Kasumi-1 (cell line): Measurements from ENCODE around the gene CLDN20.

Experiments used
- DNase-seq, 2 experiments: peaks; one replicate each; lab custom pipeline; 2025; lab: John Stamatoyannopoulos, UW

The CLDN20 gene

DNA sequence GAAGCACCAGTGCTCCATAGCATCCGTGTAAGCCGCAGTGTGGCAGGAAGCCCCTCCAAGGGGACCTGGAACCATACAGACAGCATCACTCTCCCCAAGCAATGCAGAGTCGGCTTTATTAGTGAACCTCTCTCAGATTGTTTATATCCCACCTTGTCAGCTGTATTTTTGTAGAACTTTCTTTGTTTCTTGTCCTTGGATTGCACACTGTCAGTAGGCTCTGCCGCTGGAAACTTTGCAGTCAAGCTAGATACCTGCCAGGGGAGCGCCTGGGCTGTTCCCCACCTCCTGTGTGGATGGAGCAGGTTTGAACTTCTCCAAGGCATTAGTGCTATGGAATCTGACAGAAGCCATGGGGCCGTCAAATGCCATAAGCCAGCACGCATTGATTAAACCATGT lies 18.6 kb upstream of the CLDN20 start:
- DNase-seq, result no peak

DNA sequence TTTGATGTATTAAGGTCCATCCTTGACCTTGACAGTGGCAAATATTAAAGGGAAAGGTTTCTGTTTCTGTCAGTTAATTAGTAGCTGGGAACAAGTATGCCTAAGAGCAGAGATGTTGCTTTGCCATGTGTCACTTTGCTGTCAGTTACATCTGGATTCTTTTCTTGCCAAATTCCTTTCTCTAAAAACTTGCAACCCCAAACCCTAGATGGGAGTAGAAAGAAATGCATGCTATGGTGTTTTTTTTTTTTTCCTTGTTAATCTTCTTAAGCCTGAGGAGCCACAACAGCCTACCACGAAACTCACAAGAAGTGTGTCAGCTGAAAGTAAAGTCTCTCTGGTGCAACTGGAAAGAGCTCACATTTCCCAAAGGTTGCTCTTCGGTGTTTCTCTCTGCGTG lies 18.0 kb upstream of the CLDN20 start:
- DNase-seq, result no peak

DNA sequence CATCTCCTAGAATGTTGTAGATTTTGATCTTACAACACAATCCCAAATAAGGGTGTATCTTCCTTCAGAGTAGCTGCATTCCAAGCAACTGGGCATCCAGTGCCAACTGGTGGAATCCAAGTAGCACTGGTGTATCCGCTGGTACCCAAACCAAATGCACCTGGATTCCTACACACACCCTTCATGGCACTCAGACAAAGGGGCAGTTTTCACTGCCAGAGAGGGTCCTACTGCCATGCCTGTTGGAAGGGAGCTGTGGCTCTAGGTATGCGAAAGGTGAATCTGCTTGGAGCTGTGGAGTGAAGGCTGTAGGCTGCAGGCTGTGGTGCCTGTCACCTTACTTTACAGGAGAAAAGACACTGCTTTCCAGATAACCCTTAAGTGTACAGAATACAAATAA lies 17.0 kb upstream of the CLDN20 start:
- no peak for DNase-seq

DNA sequence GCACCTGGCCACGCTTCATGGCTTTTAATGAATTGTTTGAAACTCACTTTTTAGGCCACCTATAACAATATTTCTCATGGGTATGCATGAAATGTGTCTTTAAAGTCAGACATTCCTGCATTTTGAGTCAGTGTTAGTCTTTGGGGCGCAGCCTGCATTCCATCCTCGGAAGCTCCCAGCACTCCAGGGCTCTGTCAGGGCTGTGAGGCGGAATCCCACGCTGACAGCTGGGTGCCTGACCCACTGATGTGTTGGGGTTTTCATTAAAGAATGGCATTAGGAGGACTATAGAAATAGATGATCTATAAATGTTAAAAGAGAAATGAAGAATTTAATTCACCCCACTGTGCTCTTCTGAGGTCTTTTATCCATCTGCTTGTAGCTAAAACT lies 16.2 kb upstream of the CLDN20 start:
- no peak for DNase-seq

DNA sequence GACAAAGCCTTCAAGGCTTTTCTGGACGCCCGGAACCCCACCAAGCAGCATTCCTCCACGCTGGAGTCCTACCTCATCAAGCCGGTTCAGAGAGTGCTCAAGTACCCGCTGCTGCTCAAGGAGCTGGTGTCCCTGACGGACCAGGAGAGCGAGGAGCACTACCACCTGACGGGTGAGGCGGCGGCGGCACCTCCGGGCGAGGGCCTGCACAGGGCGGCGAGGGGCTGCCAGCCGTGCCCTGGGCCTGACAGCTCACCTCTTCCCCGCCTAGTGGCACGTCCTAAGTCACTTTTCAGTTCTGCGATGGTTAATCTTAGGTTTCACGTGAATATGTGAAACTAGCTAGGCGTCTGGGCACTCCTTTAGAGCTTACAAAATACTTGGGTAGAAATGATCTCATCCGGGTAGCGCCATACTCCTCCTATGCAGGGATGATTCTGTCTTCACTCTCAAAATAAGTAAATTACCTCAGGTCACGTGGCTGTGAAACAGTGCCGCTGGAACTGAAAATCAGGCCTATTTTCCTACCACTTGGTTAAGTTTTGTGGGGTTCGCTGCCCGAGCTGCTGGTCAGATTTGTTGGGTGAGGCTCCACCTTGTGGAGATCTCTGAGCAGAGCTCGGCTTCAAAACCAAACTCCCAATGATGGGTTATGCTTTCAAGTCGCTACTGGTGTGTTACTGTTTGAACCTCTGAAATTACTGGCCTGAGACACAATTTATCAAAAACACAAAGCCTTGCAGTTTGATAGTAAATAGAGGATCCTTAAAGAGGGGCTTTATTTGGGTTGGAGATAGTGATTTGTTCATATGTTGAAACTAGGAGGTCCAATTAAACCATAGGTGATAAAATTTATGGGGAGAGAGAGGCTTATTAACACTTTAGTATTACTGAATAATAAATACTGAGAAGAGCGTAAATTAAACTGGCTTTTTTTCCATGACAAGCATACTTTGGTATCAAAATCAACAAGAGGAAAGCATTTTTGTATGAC lies 15.5 kb upstream of the CLDN20 start:
- peak; percentile 9 to 23 for DNase-seq

DNA sequence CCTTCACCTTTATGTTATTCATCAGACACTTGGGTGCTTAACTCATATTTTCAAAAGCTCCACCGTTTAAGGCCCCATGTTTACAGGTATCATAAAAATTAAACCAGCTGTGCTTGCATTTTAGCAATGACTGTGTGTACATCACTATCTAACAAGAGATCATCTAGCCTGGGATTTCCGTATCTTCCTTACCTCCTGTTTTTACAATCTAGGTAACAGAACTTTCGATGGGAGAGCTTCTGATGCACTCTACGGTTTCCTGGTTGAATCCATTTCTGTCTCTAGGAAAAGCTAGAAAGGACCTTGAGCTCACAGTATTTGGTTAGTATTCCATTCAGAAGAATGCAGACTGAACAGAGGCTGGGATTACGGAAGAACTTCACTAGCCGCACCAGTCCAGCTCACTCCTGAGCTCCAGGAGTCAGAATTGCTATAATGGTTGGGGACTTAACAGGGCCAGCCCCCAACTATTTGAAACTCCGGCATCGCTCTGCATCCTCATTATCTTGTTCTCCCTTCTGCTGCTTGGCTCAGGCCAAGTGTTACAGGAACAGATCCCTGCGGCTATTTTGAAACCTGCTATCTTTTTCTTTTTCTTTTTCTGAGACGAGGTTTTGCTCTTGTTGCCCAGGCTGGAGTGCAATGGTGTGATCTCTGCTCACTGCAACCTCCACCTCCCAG lies 13.0 kb upstream of the CLDN20 start:
- DNase-seq, result no peak

DNA sequence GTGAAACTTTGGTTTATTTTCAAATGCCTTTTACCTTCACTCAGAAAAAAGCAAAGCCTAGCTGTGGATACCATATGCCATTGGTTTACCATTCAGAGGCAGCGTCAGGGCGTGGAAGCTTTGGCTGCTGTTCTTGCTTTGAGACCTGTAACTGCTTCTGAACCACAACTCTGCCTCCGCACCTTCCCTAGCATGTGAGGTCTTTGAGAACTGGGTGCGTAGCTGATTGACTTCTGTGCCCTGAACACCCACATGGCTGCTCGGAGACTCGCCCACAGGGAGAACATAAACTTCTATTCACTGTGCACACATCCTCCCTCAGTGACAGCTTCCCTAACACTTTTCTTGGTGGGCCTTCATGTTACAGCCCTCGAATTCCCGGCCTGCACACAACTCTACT lies 11.2 kb upstream of the CLDN20 start:
- no peak for DNase-seq

DNA sequence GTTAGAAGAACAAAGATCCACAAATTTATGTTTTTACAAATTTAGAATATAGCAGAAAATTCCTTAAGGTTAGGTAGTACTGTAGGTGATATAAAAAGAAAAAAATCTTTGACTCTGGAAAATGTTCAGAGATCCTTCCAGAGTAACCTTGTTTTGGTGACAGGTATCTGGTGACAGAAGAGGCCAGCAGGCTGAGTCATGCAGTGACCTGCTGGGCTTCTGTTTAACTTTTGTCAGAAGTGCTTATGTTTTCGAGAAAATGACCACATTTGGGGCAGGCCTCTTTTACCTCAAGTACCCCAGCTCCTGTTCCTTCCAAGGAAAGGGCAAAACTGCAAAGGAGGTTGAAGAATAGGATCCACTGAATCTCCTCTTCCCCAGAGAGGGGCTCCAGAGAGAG lies 10.5 kb upstream of the CLDN20 start:
- no peak for DNase-seq

DNA sequence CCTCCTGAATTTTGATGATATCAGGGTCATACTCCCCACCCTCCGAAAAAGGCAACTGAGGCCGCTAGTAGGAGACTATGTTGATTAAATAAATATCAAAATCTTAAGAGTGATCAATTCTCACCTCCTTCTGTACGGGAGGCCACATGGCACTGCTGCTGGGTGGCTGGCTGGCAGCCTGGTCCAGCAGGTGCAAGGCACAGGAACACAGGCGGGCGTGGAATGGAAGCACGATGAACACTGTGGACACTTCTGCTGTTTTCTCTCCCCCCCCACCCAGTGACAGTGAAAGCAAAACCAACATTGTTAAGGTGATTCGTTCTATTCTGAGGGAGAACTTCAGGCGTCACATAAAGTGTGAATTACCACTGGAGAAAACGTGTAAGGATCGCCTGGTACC lies 9.7 kb upstream of the CLDN20 start:
- no peak for DNase-seq

DNA sequence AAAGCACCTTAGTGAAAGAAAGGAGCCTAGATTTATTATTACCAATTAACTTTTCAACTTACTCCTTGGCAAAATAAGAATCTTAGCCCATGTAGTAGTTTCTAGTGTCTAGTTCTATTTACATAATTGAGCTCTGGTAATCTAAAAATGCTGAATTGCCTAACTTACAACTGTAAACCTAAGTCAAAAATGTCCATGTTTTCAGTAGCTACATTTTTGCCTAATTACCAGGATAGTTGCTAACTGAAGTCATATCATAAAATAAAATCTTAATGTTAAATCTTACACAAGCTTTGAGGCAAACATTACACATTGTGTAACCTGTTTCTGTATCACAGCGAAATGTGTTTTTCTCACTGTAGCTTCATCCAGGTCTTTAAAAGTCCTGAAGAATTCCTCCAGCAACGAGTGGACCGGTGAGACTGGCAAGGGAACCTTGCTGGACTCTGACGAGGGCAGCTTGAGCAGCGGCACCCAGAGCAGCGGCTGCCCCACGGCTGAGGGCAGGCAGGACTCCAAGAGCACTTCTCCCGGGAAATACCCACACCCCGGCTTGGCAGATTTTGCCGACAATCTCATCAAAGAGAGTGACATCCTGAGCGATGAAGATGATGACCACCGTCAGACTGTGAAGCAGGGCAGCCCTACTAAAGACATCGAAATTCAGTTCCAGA lies 7.6 kb upstream of the CLDN20 start:
- DNase-seq, result no peak

DNA sequence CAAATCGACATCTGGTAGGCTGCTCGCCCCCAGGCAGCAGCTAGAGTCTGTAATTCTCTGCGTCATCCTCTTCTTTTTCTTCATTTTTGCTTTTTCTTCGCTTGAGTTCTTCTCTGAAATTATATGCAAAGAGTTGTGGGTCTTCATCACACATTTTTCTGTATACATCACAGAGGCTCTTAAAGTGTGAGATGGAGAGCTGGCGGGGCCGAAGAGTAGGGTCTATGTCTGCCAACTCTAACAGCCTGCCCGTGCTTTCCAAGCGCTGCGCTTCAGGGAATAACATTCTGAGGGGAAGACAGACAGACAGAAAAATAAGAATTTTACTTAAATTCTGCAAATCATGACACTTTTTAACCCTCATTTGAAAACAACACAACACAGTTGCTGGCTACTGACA lies 6.0 kb upstream of the CLDN20 start:
- no peak for DNase-seq

DNA sequence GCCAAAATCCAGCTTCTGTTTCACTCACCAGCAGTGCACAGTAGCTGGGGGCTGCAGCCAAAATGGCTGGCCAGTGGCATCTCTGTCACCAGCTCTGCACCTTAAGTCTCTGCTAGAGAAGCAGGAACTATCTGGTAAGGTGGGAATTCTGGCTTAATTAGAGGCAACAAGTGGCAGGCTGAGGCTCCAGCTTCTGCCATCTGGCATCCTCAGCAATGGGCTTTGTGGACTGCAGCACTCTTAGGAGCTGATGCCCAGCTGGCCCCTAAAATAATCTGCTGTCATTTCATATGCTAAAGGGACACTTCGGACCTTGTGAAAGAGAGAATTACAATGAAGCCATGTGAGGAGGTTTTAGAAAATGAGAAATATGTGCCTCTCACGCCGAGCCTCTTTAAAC lies 4.6 kb upstream of the CLDN20 start:
- DNase-seq, result no peak

DNA sequence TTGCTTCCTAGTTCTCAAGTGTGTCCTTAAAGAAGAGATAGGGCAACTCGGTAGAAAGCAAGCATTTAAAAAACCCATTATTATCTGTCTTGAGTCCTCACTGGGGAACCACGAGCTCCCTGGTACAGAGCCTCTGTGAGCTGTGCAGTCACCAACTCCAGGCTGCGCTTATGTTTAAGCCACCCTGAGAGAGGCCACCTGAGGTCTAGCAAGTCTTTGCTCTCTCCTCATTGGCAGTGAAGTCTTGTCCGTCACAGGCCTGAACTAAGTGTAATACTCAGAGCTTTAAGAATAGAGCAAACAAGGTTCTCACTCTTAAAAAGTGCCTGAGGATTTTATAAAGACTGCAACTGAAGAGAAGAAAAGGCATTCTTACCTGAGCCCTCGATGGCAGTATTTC lies 3.9 kb upstream of the CLDN20 start:
- DNase-seq, result no peak

DNA sequence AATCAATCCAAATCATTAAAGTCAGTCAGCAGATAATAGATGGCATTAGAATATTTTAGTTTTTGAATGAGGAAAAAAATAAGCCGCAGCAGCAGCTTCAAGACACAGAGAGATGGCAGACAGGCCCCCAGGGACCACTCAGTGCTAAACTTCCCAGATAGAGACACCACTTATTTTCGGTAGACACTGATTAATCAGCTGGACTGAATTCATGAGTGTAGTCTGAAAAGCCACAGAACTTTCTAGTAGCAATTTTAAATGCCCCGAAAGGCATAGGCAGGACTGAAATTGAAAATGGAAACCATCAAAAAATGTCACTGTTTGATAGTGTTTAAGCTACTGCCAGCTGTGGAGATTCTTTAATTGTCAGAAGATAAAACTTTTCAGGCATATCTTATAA lies 3.1 kb upstream of the CLDN20 start:
- DNase-seq, result no peak

DNA sequence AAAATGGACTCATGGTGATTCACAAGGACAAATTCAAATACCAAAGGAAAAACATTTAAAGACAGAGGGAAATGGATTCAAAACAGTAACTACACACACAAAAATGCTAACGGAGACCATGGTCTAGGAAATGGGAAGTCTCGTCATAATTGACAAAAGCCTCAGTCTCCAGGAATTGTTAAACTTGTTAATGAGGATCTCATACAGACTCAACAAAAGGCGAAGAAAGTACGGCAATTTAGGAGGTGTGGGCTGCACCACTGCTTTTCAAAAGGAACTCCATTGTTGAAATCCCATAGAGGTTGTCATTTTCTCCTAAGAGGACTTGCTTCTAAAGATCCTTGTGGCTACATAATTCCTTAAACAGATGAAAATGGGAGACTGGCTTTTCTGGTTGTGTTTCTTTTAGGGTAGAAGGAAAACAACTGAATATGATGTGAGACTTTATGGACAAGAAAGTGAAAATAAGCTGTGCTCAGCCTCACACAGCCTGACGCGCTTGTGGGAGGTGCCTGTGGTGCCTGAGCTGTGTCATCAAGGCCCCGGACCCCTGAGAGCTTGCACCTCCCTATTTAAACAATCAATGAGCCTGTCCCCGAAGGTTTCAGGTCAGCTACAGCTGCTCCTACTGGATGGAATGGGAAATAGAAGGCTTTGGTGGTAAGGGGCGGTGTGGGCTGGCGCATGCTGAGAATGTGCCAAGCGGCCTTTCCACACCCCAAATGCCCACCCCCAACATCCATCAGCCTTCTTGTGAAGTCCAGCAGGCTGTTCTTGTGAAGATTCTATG lies 2.5 kb upstream of the CLDN20 start:
- no peak for DNase-seq

DNA sequence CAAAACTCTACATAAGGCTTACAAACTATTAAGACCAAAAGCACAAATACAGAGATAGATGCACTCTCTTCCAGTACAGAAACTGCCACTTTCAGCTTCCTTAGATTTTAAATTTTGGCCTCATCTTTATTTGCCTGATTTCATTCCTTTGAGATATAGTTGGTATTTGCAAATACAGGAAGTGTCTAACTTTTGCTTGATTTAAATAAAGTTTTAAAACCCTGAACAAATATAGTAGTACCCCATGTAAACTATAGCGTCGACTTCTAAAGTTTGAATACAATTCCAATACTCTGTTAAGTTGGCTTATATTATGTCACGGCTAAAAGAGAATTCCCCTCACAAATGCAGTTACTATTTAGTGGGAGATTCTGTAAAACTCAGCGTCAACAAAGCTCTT lies 1.2 kb upstream of the CLDN20 start:
- DNase-seq, result no peak

DNA sequence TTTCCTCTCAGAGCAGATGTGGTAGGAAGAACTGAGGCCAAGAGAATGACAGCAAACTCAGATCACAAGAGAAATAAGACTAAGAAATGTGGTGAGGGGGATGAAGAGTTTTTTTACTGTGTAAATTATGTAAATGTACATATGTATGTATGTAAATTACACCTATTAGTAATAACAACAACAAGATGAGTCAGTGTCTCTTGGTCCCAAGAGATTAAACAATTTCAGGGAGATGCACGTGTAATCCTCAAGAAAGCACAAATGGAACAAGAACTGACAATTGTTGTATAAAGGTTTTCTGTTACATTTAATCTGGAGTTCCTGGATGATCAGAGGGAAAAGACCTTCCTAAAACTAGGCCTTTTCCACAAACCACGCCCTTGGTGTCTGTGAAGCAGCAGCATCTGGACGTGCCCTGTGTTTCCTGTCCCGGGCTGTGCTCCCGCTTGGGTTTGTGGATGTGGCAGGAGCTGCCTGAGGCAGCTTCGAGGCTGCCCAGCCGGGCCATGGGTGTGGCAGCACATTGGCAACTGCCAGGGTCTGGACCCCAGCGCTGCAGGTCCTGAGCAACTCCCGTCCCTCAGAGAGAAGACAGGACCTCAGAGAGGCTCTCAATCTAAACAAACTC lies 994 bp downstream of the CLDN20 start:
- DNase-seq, result no peak

DNA sequence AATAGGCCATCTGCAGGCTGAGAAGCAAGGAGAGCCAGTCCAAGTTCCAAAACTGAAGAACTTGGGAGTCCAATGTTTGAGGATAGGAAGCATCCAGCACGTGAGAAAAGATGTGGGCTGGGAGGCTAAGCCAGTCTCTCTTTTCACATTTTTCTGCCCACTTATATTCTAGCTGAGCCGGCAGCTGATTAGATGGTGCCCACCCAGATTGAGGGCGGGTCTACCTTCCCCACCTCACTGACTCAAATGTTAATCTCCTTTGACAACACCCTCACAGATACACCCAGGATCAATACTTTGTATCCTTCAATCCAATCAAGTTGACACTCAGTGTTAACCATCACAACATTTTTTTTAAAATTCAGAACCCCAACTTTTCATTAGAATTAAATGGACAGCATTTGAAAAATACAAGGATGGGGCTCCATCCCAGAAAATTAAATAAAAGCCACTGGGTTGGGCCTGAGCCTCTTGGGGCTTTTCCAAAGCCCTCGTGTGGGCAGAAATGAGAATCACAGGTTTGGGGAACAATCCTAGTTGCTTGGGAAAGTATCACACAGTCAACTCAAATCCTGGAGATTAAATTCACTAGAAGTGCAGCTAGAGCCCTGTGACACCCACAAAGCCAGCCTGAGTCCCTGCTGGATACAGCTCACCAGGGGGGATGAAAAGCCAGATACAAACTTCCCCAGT lies 2.2 kb downstream of the CLDN20 start:
- DNase-seq, result no peak

DNA sequence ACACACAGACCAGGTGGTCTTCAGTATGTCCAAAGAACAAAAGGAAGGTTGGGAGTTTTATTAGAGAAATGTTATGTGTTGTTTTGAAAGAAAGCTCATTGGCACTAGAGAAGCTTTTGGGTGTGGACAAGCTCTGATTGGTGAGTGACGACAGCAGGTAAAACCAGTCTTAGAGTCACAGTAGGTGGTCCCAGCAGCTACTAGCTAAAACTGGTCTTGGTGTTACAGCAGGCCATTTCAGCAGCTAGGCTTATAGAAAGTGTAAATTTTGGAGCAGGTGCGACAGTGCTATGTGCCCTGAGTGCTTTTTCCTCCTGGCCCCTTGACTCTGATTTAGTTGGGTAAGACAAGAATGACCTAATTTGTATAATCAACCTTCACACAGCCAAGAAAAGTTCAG lies 3.6 kb downstream of the CLDN20 start:
- DNase-seq, result no peak

DNA sequence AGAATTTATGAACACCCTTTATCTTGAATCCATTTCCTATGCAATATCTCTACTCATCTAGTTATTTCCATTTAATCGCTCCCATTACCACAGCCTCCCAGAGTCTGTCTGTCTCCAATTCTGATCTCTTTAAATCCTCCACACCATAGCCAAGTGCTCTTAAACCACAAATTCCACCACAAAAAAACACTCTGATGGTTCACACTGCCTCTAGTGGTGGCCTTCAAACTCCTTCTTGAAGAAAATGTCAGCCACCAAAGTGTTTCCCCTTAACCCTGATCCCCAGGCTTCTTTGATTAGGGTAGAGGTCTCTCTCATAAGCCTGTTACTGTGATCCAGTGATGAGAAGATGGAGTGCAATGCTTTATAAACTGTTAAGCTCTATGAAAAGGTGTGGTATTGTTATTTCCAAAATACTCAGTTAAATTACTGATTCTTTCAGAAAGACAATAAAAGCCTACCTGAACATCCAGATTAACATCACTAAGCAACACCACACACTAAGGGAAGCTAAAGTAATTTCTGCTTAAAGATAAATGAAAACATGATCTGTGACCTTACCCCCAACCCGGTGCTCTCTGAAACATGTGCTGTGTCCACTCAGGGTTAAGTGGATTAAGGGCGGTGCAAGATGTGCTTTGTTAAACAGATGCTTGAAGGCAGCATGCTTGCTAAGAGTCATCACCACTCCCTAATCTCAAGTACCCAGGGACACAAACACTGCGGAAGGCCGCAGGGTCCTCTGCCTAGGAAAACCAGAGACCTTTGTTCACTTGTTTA lies 4.5 kb downstream of the CLDN20 start:
- peak; percentile 70 to 80 for DNase-seq
